Hepatocyte (in vitro differentiated cells): ENCODE measurements around the gene PAPSS1.

Experiments used
- EZH2 ChIP-seq: fragments of 200-600 bp; sonication (generic); IDR thresholded peaks from 2 replicates; pipeline ENCODE4 v1.6.1; 2016; ENCODE audit warnings: antibody characterized with exemption, mild to moderate bottlenecking, borderline replicate concordance
- EZH2phosphoT487 ChIP-seq: fragments of 200-600 bp; sonication (generic); IDR thresholded peaks from one replicate; pipeline ENCODE4 v1.6.1; 2018; ENCODE audit warnings: antibody characterized with exemption, mild to moderate bottlenecking, low read depth, moderate library complexity; ENCODE audit not compliant: unreplicated experiment, severe bottlenecking
- TF ChIP-seq, protein P1 (sequence below): fragments of 200-600 bp; sonication (generic); IDR thresholded peaks from 2 replicates; pipeline ENCODE4 v1.5.1; 2016; ENCODE audit warnings: antibody characterized with exemption, mild to moderate bottlenecking; ENCODE audit not compliant: poor library complexity

DNA sequence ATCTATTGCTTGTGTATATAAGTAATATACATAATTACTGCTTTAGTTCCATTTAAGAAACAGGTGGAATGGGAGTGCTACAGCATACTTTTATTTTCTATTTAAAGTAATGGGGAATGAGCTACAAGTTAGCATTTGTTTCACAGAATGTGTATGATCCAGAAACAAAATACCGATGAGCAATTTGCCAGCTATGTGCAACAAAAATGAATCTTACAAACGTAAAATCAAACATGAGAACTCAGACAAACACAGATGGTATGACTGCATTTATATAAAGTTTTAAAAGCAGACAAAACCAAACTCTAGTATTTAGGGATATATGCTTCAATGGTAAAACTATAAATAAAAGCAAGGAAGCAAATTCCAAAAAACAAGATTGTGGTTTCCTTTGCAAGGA, 141.7 kb downstream of the PAPSS1 start:
- TF ChIP-seq, protein P1, sequence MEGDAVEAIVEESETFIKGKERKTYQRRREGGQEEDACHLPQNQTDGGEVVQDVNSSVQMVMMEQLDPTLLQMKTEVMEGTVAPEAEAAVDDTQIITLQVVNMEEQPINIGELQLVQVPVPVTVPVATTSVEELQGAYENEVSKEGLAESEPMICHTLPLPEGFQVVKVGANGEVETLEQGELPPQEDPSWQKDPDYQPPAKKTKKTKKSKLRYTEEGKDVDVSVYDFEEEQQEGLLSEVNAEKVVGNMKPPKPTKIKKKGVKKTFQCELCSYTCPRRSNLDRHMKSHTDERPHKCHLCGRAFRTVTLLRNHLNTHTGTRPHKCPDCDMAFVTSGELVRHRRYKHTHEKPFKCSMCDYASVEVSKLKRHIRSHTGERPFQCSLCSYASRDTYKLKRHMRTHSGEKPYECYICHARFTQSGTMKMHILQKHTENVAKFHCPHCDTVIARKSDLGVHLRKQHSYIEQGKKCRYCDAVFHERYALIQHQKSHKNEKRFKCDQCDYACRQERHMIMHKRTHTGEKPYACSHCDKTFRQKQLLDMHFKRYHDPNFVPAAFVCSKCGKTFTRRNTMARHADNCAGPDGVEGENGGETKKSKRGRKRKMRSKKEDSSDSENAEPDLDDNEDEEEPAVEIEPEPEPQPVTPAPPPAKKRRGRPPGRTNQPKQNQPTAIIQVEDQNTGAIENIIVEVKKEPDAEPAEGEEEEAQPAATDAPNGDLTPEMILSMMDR: no peak
- TF ChIP-seq EZH2: no peak
- TF ChIP-seq EZH2phosphoT487: no peak
